ENCODE measurements around the gene ETV5. TPM values are rescaled to one million over a fixed set of nuclear protein-coding genes. Genes with fewer than 3 reads are reported as not detected.
A peak's percentile ranks its signal among the peaks of the same experiment; 100 is the strongest.

Gene ETV5
- total and polyA plus RNA-seq, 4 donors: 19.1 to 42.7 (median 27.7) TPM

DNA sequence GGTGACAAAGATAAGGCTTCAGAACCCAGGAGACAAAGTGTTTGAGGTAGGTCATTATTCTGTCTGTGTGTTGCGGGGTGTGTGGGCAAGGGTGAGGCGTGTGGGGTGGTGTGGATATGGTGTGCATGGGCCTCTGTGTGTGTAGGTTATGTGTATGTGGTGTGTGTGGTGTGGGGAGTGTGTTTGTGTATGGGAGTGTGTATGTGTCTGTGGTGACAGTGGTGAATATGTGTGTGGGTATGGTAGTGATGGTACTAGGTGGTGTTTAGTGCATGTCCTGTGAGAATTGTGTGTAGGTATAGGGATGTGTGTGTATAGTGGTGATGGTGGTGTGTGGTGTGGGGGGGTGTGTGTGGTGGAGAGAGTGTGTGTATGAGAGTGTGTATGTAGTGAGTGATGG is 16.2 kb upstream of the ETV5 start:
- Histone ChIP-seq H3K36me3 (ENCODE audit: control insufficient read depth, insufficient read depth, low read length) (no peaks in the 10 kb centered on the region), H3K27ac (ENCODE audit: low read depth, low read length) (no peak overlapping the region), H3K4me3 (ENCODE audit: low read depth, low read length) (no peak overlapping the region), H3K9me3 (ENCODE audit: control insufficient read depth, insufficient read depth, low read length) (no peaks in the 10 kb centered on the region), H3K27me3 (ENCODE audit: control insufficient read depth, insufficient read depth, low read length) (no peaks in the 10 kb centered on the region), H3K4me1 (ENCODE audit: control insufficient read depth, insufficient read depth, low read length) (peaks cover 3% of the 10 kb centered on the region)
- DNase-seq (ENCODE audit: low read depth in 4 of 6, low spot score in 6 of 6): no peak
- WGBS (ENCODE audit: insufficient coverage): 88% methylated on average over 2 of the region's 2 CpGs

- DNase-seq (ENCODE audit: low read depth in 4 of 6, low spot score in 6 of 6): peak in 1 of 6 donors; percentile 69
- peaks cover 3% of the 10 kb centered on the region for H3K4me1 ChIP-seq (ENCODE audit: control insufficient read depth, insufficient read depth, low read length)
These were observed 15.7 kb upstream of the ETV5 start for GRCh38 chr3:186124592-186124991.

GRCh38 chr3:186123012-186123411 is 14.1 kb upstream of the ETV5 start:
- Histone ChIP-seq H3K27me3 (ENCODE audit: control insufficient read depth, insufficient read depth, low read length) (peaks cover 2% of the 10 kb centered on the region), H3K4me3 (ENCODE audit: low read depth, low read length) (no peak overlapping the region), H3K36me3 (ENCODE audit: control insufficient read depth, insufficient read depth, low read length) (no peaks in the 10 kb centered on the region), H3K27ac (ENCODE audit: low read depth, low read length) (no peak overlapping the region), H3K4me1 (ENCODE audit: control insufficient read depth, insufficient read depth, low read length) (peaks cover 3% of the 10 kb centered on the region), H3K9me3 (ENCODE audit: control insufficient read depth, insufficient read depth, low read length) (no peaks in the 10 kb centered on the region)
- no peak for DNase-seq (ENCODE audit: low read depth in 4 of 6, low spot score in 6 of 6)
- 74% methylated on average over 2 of the region's 5 CpGs for WGBS (ENCODE audit: insufficient coverage)

More at GRCh38 chr3:186124592-186124991, 15.7 kb upstream of the ETV5 start:
- Histone ChIP-seq H3K27me3 (ENCODE audit: control insufficient read depth, insufficient read depth, low read length) (no peaks in the 10 kb centered on the region), H3K36me3 (ENCODE audit: control insufficient read depth, insufficient read depth, low read length) (no peaks in the 10 kb centered on the region), H3K4me3 (ENCODE audit: low read depth, low read length) (no peak overlapping the region), H3K27ac (ENCODE audit: low read depth, low read length) (no peak overlapping the region), H3K9me3 (ENCODE audit: control insufficient read depth, insufficient read depth, low read length) (no peaks in the 10 kb centered on the region)
- 38% methylated on average over 2 of the region's 5 CpGs for WGBS (ENCODE audit: insufficient coverage)

GRCh38 chr3:186121968-186122367 is 13.1 kb upstream of the ETV5 start:
- Histone ChIP-seq H3K36me3 (ENCODE audit: control insufficient read depth, insufficient read depth, low read length) (no peaks in the 10 kb centered on the region), H3K27ac (ENCODE audit: low read depth, low read length) (no peak overlapping the region), H3K4me3 (ENCODE audit: low read depth, low read length) (no peak overlapping the region), H3K4me1 (ENCODE audit: control insufficient read depth, insufficient read depth, low read length) (peaks cover 3% of the 10 kb centered on the region), H3K27me3 (ENCODE audit: control insufficient read depth, insufficient read depth, low read length) (peaks cover 2% of the 10 kb centered on the region), H3K9me3 (ENCODE audit: control insufficient read depth, insufficient read depth, low read length) (no peaks in the 10 kb centered on the region)
- WGBS (ENCODE audit: insufficient coverage): 24% methylated on average over 1 of the region's 2 CpGs
- DNase-seq (ENCODE audit: low read depth in 4 of 6, low spot score in 6 of 6): peak in 1 of 6 donors; percentile 56

DNA sequence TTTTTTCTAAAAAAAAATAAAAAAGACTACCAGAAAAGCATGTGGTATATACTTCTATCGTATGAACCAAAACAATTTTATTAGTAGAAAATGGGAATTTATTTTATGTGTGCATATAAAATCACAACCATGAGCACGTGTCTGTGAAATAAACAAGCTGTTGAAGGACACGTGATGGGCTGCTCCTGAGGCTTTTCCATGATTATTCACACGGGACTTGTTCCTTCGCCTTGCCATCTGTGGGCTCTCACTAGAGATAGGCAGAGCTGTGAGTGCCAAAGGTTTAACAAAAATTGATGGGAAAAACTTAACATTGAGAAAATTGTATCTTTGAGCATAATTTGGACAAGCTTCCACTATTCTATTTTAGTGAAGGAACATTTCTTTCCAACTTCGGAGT is 12.4 kb upstream of the ETV5 start:
- no peaks in the 10 kb centered on the region for H3K9me3 ChIP-seq (ENCODE audit: control insufficient read depth, insufficient read depth, low read length)
- DNase-seq (ENCODE audit: low read depth in 4 of 6, low spot score in 6 of 6): peak in 2 of 6 donors; percentile 54 to 65
- peaks cover 2% of the 10 kb centered on the region for H3K27me3 ChIP-seq (ENCODE audit: control insufficient read depth, insufficient read depth, low read length)
- peaks cover 3% of the 10 kb centered on the region for H3K4me1 ChIP-seq (ENCODE audit: control insufficient read depth, insufficient read depth, low read length)
- WGBS (ENCODE audit: insufficient coverage): 79% methylated on average over 3 of the region's 6 CpGs
- H3K36me3 ChIP-seq (ENCODE audit: control insufficient read depth, insufficient read depth, low read length): no peaks in the 10 kb centered on the region
- no peak overlapping the region for H3K4me3 ChIP-seq (ENCODE audit: low read depth, low read length)
- no peak overlapping the region for H3K27ac ChIP-seq (ENCODE audit: low read depth, low read length)

- Histone ChIP-seq H3K4me3 (ENCODE audit: low read depth, low read length) (no peak overlapping the region), H3K27ac (ENCODE audit: low read depth, low read length) (no peak overlapping the region), H3K27me3 (ENCODE audit: control insufficient read depth, insufficient read depth, low read length) (peaks cover 2% of the 10 kb centered on the region), H3K4me1 (ENCODE audit: control insufficient read depth, insufficient read depth, low read length) (peaks cover under 1% of the 10 kb centered on the region), H3K36me3 (ENCODE audit: control insufficient read depth, insufficient read depth, low read length) (no peaks in the 10 kb centered on the region), H3K9me3 (ENCODE audit: control insufficient read depth, insufficient read depth, low read length) (no peaks in the 10 kb centered on the region)
- no peak for DNase-seq (ENCODE audit: low read depth in 4 of 6, low spot score in 6 of 6)
- WGBS (ENCODE audit: insufficient coverage): 73% methylated on average over 3 of the region's 4 CpGs
These were observed 10.6 kb upstream of the ETV5 start for GRCh38 chr3:186119499-186119898.

DNA sequence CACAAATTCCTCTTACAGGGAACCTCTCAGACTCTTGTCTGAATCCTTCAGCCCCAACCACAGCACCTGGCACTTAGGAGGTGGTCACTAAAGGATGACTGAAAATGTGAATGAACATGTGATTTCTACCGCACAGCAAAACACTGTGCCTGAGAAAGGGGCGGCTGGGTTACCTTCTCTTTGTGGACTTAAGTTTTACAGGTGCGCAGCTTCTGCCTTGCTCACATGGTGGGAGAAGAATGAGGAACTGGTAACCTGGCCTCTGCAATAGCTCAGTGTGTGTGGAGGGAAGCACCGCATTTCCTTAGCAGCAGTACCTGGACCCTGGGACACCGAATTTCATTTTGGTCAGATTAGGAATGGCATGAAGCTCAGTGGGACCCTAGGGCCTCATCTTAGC is 9.8 kb upstream of the ETV5 start:
- WGBS (ENCODE audit: insufficient coverage): 96% methylated on average over 5 of the region's 5 CpGs
- Histone ChIP-seq H3K27me3 (ENCODE audit: control insufficient read depth, insufficient read depth, low read length) (peaks cover 2% of the 10 kb centered on the region), H3K4me3 (ENCODE audit: low read depth, low read length) (no peak overlapping the region), H3K36me3 (ENCODE audit: control insufficient read depth, insufficient read depth, low read length) (no peaks in the 10 kb centered on the region), H3K4me1 (ENCODE audit: control insufficient read depth, insufficient read depth, low read length) (no peaks in the 10 kb centered on the region), H3K27ac (ENCODE audit: low read depth, low read length) (no peak overlapping the region), H3K9me3 (ENCODE audit: control insufficient read depth, insufficient read depth, low read length) (no peaks in the 10 kb centered on the region)
- DNase-seq (ENCODE audit: low read depth in 4 of 6, low spot score in 6 of 6): no peak

DNA sequence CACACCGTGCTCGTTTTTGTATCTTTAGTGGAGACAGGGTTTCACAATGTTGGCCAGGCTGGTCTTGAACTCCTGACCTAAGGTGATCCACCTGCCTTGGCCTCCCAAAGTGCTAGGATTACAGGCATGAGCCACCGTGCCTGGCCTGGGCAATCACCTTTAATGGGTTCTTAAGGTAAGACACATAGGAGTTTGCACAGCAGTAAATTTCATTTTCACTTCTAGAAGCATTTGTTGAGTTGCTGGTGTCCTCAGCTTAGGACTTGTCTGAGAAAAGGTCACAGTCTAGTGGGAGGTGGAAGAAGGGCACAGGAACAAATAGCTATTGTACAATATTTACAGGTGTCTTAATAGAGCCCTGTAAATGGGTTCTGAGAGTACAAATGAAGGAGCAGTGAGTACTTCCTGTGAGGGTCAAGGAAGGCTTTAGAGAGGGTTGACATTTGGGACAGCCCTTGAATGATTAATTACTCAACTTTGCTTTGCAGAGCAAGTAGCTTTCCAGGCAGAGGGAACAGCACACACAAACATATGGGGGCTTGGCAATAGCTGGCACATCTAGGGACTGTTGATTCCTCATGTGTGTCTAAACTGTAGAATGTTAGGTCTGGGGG is 8.7 kb upstream of the ETV5 start:
- Histone ChIP-seq H3K4me1 (ENCODE audit: control insufficient read depth, insufficient read depth, low read length) (no peaks in the 10 kb centered on the region), H3K27ac (ENCODE audit: low read depth, low read length) (no peak overlapping the region), H3K27me3 (ENCODE audit: control insufficient read depth, insufficient read depth, low read length) (peaks cover 4% of the 10 kb centered on the region), H3K36me3 (ENCODE audit: control insufficient read depth, insufficient read depth, low read length) (no peaks in the 10 kb centered on the region), H3K9me3 (ENCODE audit: control insufficient read depth, insufficient read depth, low read length) (no peaks in the 10 kb centered on the region), H3K4me3 (ENCODE audit: low read depth, low read length) (no peak overlapping the region)
- 100% methylated on average over 2 of the region's 3 CpGs for WGBS (ENCODE audit: insufficient coverage)
- no peak for DNase-seq (ENCODE audit: low read depth in 4 of 6, low spot score in 6 of 6)

GRCh38 chr3:186115239-186115996 is 6.5 kb upstream of the ETV5 start:
- H3K4me3 ChIP-seq (ENCODE audit: low read depth, low read length): no peak overlapping the region
- H3K36me3 ChIP-seq (ENCODE audit: control insufficient read depth, insufficient read depth, low read length): no peaks in the 10 kb centered on the region
- WGBS (ENCODE audit: insufficient coverage): 96% methylated on average over 9 of the region's 15 CpGs
- no peak for DNase-seq (ENCODE audit: low read depth in 4 of 6, low spot score in 6 of 6)
- peaks cover 7% of the 10 kb centered on the region for H3K4me1 ChIP-seq (ENCODE audit: control insufficient read depth, insufficient read depth, low read length)
- peaks cover 16% of the 10 kb centered on the region for H3K27me3 ChIP-seq (ENCODE audit: control insufficient read depth, insufficient read depth, low read length)
- H3K9me3 ChIP-seq (ENCODE audit: control insufficient read depth, insufficient read depth, low read length): no peaks in the 10 kb centered on the region
- no peak overlapping the region for H3K27ac ChIP-seq (ENCODE audit: low read depth, low read length)

Data from spinal cord (tissue), 10 donors.